ENCODE data around the gene NUDC.
A peak's percentile ranks its signal among the peaks of the same experiment; 100 is the strongest.

NUDC gene

DNA sequence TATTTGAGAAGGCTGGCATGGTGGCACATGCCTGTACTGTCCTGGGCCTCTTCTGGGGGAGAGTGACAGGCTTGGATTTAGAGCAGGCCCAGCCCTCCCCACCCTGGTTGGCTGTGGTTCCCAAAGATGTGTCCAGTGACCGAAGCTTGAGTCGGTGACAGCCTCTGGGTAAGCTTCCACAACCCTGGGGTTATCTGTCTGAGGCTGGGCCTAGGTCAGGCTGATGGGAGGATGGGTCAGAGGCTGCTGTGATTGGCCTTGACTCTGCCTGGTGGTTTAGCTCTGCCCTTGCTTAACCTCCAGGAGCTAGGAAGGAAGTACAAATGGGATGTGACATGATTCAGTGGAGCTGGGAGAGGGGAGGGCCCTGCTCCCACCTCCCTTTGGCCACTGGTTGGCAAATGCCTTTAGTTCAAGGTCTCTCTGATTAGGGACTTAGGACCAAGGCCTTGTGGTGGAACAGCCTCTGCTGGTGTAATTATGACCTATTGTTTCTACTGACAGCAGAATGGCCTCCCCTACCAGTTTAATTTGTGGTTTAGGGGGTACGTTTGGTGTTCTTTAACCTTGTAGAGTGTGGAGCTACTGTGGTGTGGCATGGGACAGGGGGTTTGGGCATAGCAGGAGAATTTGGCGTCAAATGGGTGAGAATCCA lies 16.6 kb downstream of the NUDC start (continued):
- TF ChIP-seq, protein P1, sequence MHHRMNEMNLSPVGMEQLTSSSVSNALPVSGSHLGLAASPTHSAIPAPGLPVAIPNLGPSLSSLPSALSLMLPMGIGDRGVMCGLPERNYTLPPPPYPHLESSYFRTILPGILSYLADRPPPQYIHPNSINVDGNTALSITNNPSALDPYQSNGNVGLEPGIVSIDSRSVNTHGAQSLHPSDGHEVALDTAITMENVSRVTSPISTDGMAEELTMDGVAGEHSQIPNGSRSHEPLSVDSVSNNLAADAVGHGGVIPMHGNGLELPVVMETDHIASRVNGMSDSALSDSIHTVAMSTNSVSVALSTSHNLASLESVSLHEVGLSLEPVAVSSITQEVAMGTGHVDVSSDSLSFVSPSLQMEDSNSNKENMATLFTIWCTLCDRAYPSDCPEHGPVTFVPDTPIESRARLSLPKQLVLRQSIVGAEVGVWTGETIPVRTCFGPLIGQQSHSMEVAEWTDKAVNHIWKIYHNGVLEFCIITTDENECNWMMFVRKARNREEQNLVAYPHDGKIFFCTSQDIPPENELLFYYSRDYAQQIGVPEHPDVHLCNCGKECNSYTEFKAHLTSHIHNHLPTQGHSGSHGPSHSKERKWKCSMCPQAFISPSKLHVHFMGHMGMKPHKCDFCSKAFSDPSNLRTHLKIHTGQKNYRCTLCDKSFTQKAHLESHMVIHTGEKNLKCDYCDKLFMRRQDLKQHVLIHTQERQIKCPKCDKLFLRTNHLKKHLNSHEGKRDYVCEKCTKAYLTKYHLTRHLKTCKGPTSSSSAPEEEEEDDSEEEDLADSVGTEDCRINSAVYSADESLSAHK (tag by site-specific recombination; IDR thresholded peaks at IDR 0.05), result no peak

DNA sequence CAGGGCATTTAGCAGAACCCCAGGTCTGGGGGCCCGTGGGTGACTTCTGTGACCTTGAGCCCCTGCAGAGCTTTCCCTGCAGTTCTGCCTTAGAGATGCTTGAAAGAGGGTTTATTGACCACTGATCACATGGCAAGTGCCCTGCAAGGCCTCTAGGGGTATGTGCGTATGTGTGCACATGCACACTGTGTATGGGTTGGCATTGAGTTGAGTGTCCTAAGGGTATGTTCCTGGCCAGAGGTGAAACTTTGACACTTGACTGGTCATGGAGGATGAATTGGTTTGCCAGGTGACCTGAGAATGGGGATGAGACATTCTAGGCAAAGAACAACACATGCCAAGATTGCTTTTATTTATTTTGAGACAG lies 17.1 kb downstream of the NUDC start:
- ChIA-PET POLR2A (no interaction called here), CTCF (interaction anchor here (0.6 kb wide), 1 partner anchor 336 kb away, joined by 3 read pairs; no protein-coding TSS in a partner anchor)
- Histone ChIP-seq H3K4me1 (ENCODE audit: control insufficient read depth, insufficient read depth, low read length) (no peaks in the 10 kb centered on the region), H3K27ac (ENCODE audit: extremely low read depth, low read depth, low read length) (no peak overlapping the region), H3K4me3 (ENCODE audit: low read depth, low read length) (no peak overlapping the region), H3K36me3 (ENCODE audit: control insufficient read depth in 2 of 2, insufficient read depth in 1 of 2, low read length in 2 of 2) (peaks cover 44 to 90% of the 10 kb centered on the region in 2 experiments), H3K9me3 (ENCODE audit: control insufficient read depth, insufficient read depth, low read depth, low read length) (no peaks in the 10 kb centered on the region)
- no peak for TF ChIP-seq ZNF792 (tag by site-specific recombination; IDR thresholded peaks at IDR 0.05)
- TF ChIP-seq ZNF585B (tag by site-specific recombination; IDR thresholded peaks at IDR 0.05), result no peak

DNA sequence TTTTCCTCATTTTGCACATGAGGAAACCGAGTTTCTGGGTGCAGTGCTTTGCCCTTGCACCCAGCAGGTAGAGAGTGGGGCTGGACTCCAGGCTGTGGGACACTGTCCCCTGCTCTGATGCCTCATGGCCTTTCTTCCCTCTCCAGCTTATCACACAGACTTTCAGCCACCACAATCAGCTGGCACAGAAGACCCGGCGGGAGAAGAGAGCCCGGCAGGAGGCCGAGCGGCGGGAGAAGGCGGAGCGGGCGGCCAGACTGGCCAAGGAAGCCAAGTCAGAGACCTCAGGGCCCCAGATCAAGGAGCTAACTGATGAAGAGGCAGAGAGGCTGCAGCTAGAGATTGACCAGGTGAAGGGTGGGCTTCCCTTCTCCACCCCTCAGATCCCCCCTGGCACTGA lies 19.8 kb downstream of the NUDC start:
- H3K4me3 ChIP-seq (ENCODE audit: low read depth, low read length), result no peak overlapping the region
- H3K9me3 ChIP-seq (ENCODE audit: control insufficient read depth, insufficient read depth, low read depth, low read length), result no peaks in the 10 kb centered on the region
- CTCF ChIA-PET, result no interaction called here
- no peaks in the 10 kb centered on the region for H3K4me1 ChIP-seq (ENCODE audit: control insufficient read depth, insufficient read depth, low read length)
- H3K36me3 ChIP-seq (ENCODE audit: control insufficient read depth in 2 of 2, insufficient read depth in 1 of 2, low read length in 2 of 2), result peaks cover 38 to 94% of the 10 kb centered on the region in 2 experiments; a peak in 2 of 3 replicates
- POLR2A ChIA-PET, result interaction anchor here (1.0 kb wide), 2 partner anchors 41 to 71 kb away, joined by 3 to 4 read pairs; partner anchors contain the start of genes GPATCH3 and TENT5B
- TF ChIP-seq ZNF416 (tag by site-specific recombination; IDR thresholded peaks at IDR 0.05) (no peak), ZNF202 (tag by site-specific recombination; IDR thresholded peaks at IDR 0.05; ENCODE audit: borderline replicate concordance) (no peak)
- TF ChIP-seq, protein P2, sequence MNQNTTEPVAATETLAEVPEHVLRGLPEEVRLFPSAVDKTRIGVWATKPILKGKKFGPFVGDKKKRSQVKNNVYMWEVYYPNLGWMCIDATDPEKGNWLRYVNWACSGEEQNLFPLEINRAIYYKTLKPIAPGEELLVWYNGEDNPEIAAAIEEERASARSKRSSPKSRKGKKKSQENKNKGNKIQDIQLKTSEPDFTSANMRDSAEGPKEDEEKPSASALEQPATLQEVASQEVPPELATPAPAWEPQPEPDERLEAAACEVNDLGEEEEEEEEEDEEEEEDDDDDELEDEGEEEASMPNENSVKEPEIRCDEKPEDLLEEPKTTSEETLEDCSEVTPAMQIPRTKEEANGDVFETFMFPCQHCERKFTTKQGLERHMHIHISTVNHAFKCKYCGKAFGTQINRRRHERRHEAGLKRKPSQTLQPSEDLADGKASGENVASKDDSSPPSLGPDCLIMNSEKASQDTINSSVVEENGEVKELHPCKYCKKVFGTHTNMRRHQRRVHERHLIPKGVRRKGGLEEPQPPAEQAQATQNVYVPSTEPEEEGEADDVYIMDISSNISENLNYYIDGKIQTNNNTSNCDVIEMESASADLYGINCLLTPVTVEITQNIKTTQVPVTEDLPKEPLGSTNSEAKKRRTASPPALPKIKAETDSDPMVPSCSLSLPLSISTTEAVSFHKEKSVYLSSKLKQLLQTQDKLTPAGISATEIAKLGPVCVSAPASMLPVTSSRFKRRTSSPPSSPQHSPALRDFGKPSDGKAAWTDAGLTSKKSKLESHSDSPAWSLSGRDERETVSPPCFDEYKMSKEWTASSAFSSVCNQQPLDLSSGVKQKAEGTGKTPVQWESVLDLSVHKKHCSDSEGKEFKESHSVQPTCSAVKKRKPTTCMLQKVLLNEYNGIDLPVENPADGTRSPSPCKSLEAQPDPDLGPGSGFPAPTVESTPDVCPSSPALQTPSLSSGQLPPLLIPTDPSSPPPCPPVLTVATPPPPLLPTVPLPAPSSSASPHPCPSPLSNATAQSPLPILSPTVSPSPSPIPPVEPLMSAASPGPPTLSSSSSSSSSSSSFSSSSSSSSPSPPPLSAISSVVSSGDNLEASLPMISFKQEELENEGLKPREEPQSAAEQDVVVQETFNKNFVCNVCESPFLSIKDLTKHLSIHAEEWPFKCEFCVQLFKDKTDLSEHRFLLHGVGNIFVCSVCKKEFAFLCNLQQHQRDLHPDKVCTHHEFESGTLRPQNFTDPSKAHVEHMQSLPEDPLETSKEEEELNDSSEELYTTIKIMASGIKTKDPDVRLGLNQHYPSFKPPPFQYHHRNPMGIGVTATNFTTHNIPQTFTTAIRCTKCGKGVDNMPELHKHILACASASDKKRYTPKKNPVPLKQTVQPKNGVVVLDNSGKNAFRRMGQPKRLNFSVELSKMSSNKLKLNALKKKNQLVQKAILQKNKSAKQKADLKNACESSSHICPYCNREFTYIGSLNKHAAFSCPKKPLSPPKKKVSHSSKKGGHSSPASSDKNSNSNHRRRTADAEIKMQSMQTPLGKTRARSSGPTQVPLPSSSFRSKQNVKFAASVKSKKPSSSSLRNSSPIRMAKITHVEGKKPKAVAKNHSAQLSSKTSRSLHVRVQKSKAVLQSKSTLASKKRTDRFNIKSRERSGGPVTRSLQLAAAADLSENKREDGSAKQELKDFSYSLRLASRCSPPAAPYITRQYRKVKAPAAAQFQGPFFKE (tag by site-specific recombination; IDR thresholded peaks at IDR 0.05; ENCODE audit: borderline replicate concordance), result no peak
- no peak overlapping the region for H3K27ac ChIP-seq (ENCODE audit: extremely low read depth, low read depth, low read length)

DNA sequence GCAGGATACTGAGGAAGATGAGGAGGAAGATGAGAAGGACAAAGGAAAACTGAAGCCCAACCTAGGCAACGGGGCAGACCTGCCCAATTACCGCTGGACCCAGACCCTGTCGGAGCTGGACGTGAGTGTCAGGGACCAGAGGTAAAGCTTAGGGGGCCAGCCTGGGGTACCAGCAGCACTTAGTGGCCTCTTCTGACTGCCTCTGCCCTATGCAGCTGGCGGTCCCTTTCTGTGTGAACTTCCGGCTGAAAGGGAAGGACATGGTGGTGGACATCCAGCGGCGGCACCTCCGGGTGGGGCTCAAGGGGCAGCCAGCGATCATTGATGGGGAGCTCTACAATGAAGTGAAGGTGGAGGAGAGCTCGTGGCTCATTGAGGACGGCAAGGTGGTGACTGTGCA lies 21.1 kb downstream of the NUDC start:
- POLR2A ChIA-PET, result no interaction called here
- H3K36me3 ChIP-seq (ENCODE audit: control insufficient read depth in 2 of 2, insufficient read depth in 1 of 2, low read length in 2 of 2), result peaks cover 34 to 92% of the 10 kb centered on the region in 2 experiments; a peak in 2 of 3 replicates

More for the DNA sequence above, 21.1 kb downstream of the NUDC start:
- Histone ChIP-seq H3K27ac (ENCODE audit: extremely low read depth, low read depth, low read length) (no peak overlapping the region), H3K9me3 (ENCODE audit: control insufficient read depth, insufficient read depth, low read depth, low read length) (no peaks in the 10 kb centered on the region), H3K4me3 (ENCODE audit: low read depth, low read length) (no peak overlapping the region), H3K4me1 (ENCODE audit: control insufficient read depth, insufficient read depth, low read length) (no peaks in the 10 kb centered on the region)
- TF ChIP-seq, protein P3, sequence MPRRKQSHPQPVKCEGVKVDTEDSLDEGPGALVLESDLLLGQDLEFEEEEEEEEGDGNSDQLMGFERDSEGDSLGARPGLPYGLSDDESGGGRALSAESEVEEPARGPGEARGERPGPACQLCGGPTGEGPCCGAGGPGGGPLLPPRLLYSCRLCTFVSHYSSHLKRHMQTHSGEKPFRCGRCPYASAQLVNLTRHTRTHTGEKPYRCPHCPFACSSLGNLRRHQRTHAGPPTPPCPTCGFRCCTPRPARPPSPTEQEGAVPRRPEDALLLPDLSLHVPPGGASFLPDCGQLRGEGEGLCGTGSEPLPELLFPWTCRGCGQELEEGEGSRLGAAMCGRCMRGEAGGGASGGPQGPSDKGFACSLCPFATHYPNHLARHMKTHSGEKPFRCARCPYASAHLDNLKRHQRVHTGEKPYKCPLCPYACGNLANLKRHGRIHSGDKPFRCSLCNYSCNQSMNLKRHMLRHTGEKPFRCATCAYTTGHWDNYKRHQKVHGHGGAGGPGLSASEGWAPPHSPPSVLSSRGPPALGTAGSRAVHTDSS (tag by site-specific recombination; IDR thresholded peaks at IDR 0.05), result peak; percentile 60
- TF ChIP-seq ZNF791 (tag by site-specific recombination; IDR thresholded peaks at IDR 0.05) (no peak), SETDB1 (IDR thresholded peaks at IDR 0.05; ENCODE audit: insufficient read length, low read length) (no peak)
- CTCF ChIA-PET, result interaction anchor here (0.6 to 1.0 kb wide), 2 partner anchors 57 to 133 kb away, joined by 3 read pairs; no protein-coding TSS in a partner anchor
